GM12875 (cell line): Measurements from ENCODE around the gene CLSTN1.
A peak's percentile ranks its signal among the peaks of the same experiment; 100 is the strongest.
"Not testable (repeated sequence)": the region's sequence is repeated elsewhere in the genome, so short reads cannot be mapped to it uniquely, and the experiment has no call there.

Experiments used
- H3K4me3 ChIP-seq: one replicate; pipeline ENCODE4 v1.5.1; 2011; ENCODE audit warnings: low read depth, low read length, control low read depth
- TF ChIP-seq, protein P1 (sequence below): IDR thresholded peaks from 2 replicates; pipeline ENCODE4 v1.5.1; 2011; ENCODE audit warnings: low read depth, mild to moderate bottlenecking, control low read depth, inconsistent platforms, low read length, moderate library complexity, borderline replicate concordance; ENCODE audit not compliant: insufficient read depth

The CLSTN1 gene

DNA sequence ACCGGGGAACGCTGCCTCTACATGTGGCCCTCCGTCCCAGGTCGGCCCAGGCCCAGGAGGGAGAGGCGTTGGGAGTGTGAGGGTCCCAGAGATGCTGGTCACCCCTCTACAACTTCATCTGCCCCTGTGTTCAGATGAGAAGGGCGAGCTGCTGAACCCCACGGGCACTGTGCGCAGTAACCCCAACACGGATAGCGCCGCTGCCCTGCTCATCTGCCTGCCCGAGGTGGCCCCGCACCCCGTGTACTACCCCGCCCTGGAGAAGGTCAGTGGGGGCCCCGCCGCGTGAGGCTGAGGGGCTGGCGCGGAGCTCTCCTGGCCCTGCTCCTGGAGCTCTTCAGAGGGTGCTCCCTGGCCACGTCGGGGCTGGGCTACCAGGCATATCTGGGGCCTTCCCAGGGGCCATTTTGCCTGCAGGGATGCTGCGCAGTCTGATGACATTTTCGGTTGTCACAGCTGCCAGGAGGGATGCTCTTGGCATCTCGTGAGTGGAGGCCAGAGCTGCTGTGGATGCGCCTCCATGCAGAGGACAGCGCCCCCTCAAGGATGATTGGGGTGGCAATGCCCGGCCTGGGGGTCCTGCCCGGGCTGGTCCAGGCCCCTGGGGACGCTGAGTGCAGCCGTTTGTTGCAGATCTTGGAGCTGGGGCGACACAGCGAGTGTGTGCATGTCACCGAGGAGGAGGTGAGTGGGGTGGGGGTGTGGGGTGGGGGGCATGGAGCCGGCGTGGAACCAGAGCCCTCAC is 103.6 kb downstream of the CLSTN1 start:
- no peak overlapping the region for H3K4me3 ChIP-seq
- TF ChIP-seq, protein P1, sequence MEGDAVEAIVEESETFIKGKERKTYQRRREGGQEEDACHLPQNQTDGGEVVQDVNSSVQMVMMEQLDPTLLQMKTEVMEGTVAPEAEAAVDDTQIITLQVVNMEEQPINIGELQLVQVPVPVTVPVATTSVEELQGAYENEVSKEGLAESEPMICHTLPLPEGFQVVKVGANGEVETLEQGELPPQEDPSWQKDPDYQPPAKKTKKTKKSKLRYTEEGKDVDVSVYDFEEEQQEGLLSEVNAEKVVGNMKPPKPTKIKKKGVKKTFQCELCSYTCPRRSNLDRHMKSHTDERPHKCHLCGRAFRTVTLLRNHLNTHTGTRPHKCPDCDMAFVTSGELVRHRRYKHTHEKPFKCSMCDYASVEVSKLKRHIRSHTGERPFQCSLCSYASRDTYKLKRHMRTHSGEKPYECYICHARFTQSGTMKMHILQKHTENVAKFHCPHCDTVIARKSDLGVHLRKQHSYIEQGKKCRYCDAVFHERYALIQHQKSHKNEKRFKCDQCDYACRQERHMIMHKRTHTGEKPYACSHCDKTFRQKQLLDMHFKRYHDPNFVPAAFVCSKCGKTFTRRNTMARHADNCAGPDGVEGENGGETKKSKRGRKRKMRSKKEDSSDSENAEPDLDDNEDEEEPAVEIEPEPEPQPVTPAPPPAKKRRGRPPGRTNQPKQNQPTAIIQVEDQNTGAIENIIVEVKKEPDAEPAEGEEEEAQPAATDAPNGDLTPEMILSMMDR, result peak; percentile 10; the same call in 1 of the 2 replicates

DNA sequence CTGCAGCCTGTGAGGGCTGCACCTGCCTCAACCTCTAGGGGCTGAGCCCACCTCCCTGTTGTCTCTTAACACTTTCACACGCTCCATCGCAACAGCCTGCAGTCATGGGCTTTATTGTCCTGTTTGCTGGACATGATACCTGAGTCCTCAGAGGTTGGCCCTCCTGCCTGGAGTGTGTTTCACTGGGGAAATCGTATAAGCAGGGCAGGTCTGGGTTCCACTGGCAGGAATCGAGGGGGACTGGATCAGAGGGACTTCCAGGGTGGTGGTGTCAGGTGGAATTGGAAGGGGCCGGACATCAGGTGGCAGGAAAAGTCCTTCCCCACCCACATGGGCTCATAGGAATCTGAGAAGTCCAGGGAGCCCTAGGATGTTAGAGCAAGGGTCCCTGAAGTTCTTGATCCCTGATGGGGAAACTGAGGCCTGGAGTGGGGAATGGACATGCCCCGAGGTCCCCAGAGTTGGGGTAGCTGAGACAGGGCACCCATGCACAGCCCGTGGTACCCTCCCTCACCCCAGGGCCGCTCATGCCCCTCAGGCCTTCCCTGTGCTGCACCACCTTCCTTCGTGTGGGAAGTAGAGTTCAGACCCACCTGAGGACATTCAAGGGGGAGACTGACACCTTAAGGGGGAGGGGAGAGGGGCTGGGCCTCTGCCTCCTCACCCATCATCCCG is 105.6 kb downstream of the CLSTN1 start:
- H3K4me3 ChIP-seq, result no peak overlapping the region

DNA sequence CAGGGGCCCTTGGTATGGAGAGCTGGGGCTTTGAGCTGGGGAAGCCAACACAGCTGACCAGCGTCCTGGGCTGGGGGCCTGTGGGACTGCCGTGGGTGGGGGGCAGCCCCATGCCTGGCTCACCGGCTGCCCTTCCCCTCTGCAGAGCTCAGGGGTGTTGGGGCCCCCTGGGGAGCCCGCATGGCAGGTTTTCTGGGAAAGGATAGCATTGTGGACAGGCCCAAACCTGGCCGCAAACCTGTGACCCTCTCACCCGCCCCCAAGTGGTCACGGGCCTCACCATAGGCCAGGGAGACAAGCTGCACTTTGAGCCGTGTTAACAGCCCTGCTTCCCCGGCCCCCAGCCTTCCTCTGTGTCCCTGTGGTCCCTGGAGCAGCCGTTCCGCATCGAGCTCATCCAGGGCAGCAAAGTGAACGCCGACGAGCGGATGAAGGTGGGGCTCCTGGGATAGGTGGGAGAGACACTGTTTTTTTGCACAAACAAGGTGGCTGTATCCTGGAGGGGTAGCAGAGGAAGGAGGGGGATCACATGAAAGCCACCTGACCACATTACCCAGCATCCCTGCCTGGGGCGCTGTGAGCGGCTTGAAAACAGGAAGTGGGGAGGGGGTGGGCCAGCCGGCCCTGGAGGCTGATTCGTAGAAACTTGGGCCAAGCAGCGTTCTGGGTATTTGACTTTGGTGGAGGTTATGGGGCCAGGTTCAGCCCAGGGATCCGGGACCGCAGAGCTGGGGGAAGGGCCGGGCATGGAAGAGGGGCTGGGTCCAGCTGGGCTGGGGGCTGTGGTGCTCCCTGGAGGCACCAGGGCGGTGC is 106.4 kb downstream of the CLSTN1 start:
- TF ChIP-seq, protein P1, result 0 out of 2 replicates have a peak, but pooled peaks have one; percentile 5
- H3K4me3 ChIP-seq, result no peak overlapping the region

More for the DNA sequence above, 105.6 kb downstream of the CLSTN1 start:
- TF ChIP-seq, protein P1, result no peak

DNA sequence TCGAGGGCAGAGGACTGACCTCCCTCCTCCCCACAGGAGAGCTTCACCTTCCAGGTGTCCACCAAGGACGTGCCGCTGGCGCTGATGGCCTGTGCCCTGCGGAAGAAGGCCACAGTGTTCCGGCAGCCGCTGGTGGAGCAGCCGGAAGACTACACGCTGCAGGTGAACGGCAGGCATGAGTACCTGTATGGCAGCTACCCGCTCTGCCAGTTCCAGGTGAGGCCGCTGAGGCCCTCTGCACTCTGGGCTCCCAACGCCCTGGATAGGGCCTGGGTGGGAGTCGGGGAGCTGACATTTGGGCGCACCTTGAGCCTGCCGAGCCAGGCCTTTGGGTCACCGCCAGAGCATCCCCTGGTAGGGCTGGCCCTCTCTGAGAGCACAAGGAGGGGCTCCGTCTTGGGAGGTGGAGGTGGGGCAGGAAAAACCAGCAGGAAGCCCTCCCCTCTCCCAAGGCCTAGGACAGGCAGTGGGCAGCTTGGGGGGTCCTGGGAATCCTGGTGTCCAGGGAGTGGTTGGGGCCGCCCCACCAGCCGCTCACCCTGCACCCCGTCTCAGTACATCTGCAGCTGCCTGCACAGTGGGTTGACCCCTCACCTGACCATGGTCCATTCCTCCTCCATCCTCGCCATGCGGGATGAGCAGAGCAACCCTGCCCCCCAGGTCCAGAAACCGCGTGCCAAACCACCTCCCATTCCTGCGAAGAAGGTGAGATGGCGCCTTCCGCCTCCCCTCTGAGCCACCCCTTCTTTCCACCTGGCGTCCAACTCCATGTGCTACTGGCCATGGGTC is 107.2 kb downstream of the CLSTN1 start:
- no peak overlapping the region for H3K4me3 ChIP-seq
- TF ChIP-seq, protein P1, result no peak

DNA sequence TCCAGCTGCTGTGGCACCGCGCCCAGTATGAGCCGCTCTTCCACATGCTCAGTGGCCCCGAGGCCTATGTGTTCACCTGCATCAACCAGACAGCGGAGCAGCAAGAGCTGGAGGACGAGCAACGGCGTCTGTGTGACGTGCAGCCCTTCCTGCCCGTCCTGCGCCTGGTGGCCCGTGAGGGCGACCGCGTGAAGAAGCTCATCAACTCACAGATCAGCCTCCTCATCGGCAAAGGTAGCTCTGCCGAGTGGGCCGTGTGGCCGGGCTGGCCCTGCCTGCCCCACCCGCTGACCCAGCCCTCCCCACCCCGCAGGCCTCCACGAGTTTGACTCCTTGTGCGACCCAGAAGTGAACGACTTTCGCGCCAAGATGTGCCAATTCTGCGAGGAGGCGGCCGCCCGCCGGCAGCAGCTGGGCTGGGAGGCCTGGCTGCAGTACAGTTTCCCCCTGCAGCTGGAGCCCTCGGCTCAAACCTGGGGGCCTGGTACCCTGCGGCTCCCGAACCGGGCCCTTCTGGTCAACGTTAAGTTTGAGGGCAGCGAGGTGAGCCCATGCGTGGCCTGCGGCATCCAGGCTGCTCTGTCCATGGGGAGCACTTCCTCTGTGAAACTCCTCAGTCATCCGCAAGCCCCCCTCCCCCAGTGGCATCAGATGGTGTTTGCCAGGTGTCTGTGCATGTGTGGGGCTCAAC is 108.1 kb downstream of the CLSTN1 start:
- H3K4me3 ChIP-seq, result no peak overlapping the region

DNA sequence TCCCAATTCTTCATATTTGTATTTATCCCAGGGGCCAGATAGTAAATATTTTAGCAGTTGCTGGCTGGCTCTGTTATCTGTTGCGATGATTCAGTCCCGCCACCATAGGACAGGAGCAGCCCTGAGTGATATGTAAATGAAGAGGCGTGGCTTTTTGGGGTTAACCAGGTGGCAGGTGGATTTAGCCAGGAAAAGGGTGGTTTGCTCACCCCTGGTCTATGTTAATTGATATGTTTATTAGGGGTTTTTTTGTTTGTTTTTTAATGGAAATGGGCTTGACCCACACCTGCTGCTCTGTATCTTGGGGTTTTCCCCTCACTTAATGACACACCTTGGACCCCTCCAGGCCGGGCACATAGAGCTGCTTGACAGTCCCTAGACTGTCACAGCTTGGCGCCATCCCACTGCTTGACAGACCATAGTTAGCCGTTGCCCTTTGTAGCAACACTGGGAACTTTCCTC is 109.5 kb downstream of the CLSTN1 start:
- TF ChIP-seq, protein P1, result no peak
- no peak overlapping the region for H3K4me3 ChIP-seq

More for the DNA sequence above, 108.1 kb downstream of the CLSTN1 start:
- TF ChIP-seq, protein P1, result no peak

DNA sequence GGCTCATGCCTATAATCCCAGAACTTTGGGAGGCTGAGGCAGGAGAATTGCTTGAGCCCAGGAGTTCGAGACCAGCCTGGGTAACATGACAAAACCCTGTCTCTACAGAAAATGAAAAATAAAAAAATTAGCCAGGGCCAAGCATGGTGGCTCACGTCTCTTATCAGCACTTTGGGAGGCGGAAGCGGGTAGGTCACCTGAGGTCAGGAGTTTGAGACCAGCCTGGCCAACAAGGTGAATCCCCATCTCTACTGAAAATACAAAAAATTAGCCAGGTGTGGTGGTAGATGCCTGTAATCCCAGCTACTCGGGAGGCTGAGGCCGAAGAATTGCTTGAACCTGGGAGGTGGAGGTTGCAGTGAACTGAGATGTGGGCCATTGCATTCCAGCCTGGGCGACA is 111.0 kb downstream of the CLSTN1 start:
- H3K4me3 ChIP-seq, result not testable (repeated sequence)
